ENCODE measurements around the gene DGKI.

DNA sequence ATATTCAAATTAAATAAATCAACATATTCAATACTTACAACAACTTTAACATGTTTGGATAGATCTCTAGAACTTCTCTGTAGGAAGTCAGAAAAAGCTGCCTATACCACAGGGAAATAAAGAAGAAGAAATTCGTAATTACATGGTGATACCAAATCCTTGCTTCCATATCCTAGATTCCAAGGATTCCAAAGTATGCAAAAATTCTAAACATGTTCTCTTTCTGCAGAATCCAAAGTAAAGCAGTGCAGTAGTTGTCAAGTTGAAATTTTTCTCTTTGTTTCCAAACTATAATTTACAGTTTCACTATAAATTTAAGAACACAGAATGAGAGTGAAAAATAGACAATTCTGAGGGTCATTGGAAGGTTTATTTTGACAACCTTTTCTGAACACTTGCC lies 269.6 kb downstream of the DGKI start:
- no peak for TF ChIP-seq POLR2AphosphoS5 (IDR thresholded peaks at IDR 0.05; ENCODE audit: low read depth)
- TF ChIP-seq, protein P1, sequence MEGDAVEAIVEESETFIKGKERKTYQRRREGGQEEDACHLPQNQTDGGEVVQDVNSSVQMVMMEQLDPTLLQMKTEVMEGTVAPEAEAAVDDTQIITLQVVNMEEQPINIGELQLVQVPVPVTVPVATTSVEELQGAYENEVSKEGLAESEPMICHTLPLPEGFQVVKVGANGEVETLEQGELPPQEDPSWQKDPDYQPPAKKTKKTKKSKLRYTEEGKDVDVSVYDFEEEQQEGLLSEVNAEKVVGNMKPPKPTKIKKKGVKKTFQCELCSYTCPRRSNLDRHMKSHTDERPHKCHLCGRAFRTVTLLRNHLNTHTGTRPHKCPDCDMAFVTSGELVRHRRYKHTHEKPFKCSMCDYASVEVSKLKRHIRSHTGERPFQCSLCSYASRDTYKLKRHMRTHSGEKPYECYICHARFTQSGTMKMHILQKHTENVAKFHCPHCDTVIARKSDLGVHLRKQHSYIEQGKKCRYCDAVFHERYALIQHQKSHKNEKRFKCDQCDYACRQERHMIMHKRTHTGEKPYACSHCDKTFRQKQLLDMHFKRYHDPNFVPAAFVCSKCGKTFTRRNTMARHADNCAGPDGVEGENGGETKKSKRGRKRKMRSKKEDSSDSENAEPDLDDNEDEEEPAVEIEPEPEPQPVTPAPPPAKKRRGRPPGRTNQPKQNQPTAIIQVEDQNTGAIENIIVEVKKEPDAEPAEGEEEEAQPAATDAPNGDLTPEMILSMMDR (conservative IDR thresholded peaks at IDR 0.05; ENCODE audit: low read depth in 2 of 2) = no peak
- TF ChIP-seq, protein P2, sequence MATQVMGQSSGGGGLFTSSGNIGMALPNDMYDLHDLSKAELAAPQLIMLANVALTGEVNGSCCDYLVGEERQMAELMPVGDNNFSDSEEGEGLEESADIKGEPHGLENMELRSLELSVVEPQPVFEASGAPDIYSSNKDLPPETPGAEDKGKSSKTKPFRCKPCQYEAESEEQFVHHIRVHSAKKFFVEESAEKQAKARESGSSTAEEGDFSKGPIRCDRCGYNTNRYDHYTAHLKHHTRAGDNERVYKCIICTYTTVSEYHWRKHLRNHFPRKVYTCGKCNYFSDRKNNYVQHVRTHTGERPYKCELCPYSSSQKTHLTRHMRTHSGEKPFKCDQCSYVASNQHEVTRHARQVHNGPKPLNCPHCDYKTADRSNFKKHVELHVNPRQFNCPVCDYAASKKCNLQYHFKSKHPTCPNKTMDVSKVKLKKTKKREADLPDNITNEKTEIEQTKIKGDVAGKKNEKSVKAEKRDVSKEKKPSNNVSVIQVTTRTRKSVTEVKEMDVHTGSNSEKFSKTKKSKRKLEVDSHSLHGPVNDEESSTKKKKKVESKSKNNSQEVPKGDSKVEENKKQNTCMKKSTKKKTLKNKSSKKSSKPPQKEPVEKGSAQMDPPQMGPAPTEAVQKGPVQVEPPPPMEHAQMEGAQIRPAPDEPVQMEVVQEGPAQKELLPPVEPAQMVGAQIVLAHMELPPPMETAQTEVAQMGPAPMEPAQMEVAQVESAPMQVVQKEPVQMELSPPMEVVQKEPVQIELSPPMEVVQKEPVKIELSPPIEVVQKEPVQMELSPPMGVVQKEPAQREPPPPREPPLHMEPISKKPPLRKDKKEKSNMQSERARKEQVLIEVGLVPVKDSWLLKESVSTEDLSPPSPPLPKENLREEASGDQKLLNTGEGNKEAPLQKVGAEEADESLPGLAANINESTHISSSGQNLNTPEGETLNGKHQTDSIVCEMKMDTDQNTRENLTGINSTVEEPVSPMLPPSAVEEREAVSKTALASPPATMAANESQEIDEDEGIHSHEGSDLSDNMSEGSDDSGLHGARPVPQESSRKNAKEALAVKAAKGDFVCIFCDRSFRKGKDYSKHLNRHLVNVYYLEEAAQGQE (IDR thresholded peaks at IDR 0.05; ENCODE audit: unreplicated experiment) = no peak
- no peak for TF ChIP-seq ZNF114 (CRISPR knock-in tag; IDR thresholded peaks at IDR 0.05)
- no peak for TF ChIP-seq EZH2 (IDR thresholded peaks at IDR 0.05; ENCODE audit: low read depth, unreplicated experiment)
- no peak for TF ChIP-seq EZH2phosphoT487 (IDR thresholded peaks at IDR 0.05; ENCODE audit: unreplicated experiment)

All from GM23338 (cell line).